Breast epithelium (tissue), 4 donors: ENCODE data around the gene CRHBP. TPM values are rescaled to one million over a fixed set of nuclear protein-coding genes. Genes with fewer than 3 reads are reported as not detected.
"Not testable (repeated sequence)": the region's sequence is repeated elsewhere in the genome, so short reads cannot be mapped to it uniquely, and the experiment has no call there.

Experiments used
- DNase-seq, 2 donors: peaks; one replicate each; pipeline ENCODE4 v3.0.0-alpha.2; 2019; ENCODE audit warnings: low spot score in 2 of 2
- H3K27ac ChIP-seq, 2 donors: fragments of 200-600 bp; sonication (generic) in 1 of 2; one replicate each; pipeline ENCODE4 v1.5.1; 2016 to 2019; ENCODE audit warnings: mild to moderate bottlenecking in 1 of 2
- H3K27me3 ChIP-seq, 2 donors: fragments of 200-600 bp; sonication (generic) in 1 of 2; one replicate each; pipeline versions ENCODE4 v1.5.1 to v1.6.0; 2017 to 2019; ENCODE audit warnings: control low read depth in 1 of 2, mild to moderate bottlenecking in 1 of 2
- H3K36me3 ChIP-seq: fragments of 200-600 bp; one replicate; pipeline ENCODE4 v1.5.1; 2019
- H3K4me1 ChIP-seq, 2 donors: fragments of 200-600 bp; sonication (generic); one replicate each; pipeline ENCODE4 v1.5.1; 2016 to 2019; ENCODE audit warnings: control low read depth in 1 of 2
- H3K4me3 ChIP-seq, 3 donors: fragments of 200-600 bp; sonication (generic); 1 replicate in 2 of 3; 2 replicates in 1 of 3; pipeline ENCODE4 v1.5.1; 2016 to 2019; ENCODE audit warnings: mild to moderate bottlenecking in 3 of 3, moderate library complexity in 2 of 3
- H3K9me3 ChIP-seq, 2 donors: fragments of 200-600 bp; sonication (generic) in 1 of 2; one replicate each; pipeline ENCODE4 v1.5.1; 2016 to 2019; ENCODE audit warnings: control low read depth in 1 of 2
- POLR2A ChIP-seq: fragments of 450-650 bp; IDR thresholded peaks from one replicate; pipeline ENCODE4 v1.6.1; 2016; ENCODE audit warnings: antibody characterized with exemption, mild to moderate bottlenecking, moderate library complexity
- POLR2AphosphoS5 ChIP-seq, 3 donors: sonication (generic); formaldehyde crosslinking; IDR thresholded peaks; one replicate each; pipeline ENCODE4 v1.6.1; 2017; ENCODE audit warnings: antibody characterized with exemption in 3 of 3
- intact Hi-C: fragments of 100-400 bp; cut with DNase I; formaldehyde crosslinking; loops from one replicate; pipeline ENCODE4 v1.15.1; 2023; ENCODE audit warnings: low total_unique reads
- total RNA-seq, 3 donors: library from RNA; depleted of rRNA; stranded (reverse); fragments of >200 nt; gene quantifications; one replicate each; pipeline ENCODE4 v1.1.0, GENCODE V29; 2016
- TF ChIP-seq, protein P1 (sequence below), 3 donors: fragments of 450-650 bp; IDR thresholded peaks; one replicate each; pipeline ENCODE4 v1.5.1; 2016 to 2017; ENCODE audit warnings: antibody characterized with exemption in 3 of 3, mild to moderate bottlenecking in 3 of 3, moderate library complexity in 3 of 3

Gene CRHBP
- total RNA-seq, 3 donors from 2014 or later, result 0.73 to 5.1 (median 2.3) TPM

DNA sequence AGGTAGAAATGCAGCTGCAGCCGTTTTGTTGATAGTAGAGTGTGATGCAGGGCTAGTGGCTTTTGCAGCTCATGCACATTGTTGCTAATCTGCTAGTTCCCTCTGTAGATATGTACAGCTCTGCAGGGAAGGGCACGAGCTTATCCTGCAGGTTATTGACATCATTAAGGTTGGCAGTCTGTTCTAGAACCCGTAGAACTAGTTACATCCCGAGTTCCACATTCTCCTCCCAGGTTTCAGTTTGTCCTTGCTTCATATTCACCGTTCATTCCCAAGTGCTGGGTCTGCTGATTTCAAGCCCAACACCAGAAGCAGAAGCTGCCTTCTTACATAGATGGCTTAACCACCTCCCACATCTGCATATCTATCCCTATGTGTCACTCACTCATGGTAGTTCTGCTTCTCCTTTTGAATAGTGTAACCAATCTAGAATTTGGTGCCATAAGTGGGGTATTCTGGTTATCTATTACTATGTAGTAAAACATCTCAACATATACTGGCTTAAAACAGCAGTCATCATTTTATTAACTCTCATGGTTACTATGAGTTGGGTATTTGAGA lies 38.1 kb downstream of the CRHBP start:
- Histone ChIP-seq H3K4me1 (no peaks in the 10 kb centered on the region), H3K9me3 (no peaks in the 10 kb centered on the region), H3K27me3 (no peaks in the 10 kb centered on the region), H3K36me3 (no peaks in the 10 kb centered on the region), H3K4me3 (no peak overlapping the region), H3K27ac (no peak overlapping the region)
- intact Hi-C loops, result no loop called here
- DNase-seq, result no peak
- TF ChIP-seq, protein P1, sequence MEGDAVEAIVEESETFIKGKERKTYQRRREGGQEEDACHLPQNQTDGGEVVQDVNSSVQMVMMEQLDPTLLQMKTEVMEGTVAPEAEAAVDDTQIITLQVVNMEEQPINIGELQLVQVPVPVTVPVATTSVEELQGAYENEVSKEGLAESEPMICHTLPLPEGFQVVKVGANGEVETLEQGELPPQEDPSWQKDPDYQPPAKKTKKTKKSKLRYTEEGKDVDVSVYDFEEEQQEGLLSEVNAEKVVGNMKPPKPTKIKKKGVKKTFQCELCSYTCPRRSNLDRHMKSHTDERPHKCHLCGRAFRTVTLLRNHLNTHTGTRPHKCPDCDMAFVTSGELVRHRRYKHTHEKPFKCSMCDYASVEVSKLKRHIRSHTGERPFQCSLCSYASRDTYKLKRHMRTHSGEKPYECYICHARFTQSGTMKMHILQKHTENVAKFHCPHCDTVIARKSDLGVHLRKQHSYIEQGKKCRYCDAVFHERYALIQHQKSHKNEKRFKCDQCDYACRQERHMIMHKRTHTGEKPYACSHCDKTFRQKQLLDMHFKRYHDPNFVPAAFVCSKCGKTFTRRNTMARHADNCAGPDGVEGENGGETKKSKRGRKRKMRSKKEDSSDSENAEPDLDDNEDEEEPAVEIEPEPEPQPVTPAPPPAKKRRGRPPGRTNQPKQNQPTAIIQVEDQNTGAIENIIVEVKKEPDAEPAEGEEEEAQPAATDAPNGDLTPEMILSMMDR (IDR thresholded peaks at IDR 0.05), result no peak
- TF ChIP-seq POLR2AphosphoS5 (IDR thresholded peaks at IDR 0.05) (no peak), POLR2A (no peak)

DNA sequence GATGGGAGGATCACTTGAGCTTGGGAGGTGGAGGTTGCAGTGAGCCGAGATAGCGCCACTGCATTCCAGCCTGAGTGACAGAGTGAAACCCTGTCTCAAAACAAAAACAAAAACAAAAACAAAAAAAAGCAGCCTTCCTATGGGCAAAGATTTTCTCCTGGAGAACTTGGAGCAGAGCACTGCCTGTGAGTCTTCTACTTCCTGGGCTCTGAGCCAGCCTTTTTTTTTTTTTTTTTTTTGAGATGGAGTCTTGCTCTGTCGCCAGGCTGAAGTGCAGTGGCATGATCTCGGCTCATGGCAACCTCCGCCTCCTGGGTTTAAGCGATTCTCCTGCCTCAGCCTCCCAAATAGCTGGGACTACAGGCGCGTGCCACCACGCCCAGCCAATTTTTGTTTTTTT lies 40.6 kb downstream of the CRHBP start:
- H3K27me3 ChIP-seq, DNase-seq, H3K27ac ChIP-seq, H3K4me1 ChIP-seq, H3K36me3 ChIP-seq, H3K9me3 ChIP-seq, H3K4me3 ChIP-seq, intact Hi-C loops: not testable (repeated sequence)

DNA sequence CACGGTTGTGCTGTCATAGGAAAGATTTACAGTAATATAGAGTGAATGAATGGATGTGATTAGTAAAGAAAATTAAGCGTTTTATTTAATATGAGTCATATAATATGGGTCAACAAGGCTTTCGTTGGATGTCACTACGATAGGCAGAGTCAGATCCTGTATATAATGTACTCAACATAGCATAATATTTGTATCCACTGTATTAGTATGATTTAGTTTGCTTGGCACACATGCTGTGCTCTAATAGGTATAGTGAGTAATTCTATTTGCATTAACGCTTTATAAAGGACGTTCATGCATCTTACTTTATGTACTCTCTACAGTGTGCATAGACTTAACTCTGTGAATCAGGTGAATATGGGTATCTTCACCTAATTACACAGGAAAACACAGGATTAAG lies 41.5 kb downstream of the CRHBP start:
- no peak overlapping the region for H3K4me3 ChIP-seq
- H3K4me1 ChIP-seq, result no peaks in the 10 kb centered on the region
- H3K27me3 ChIP-seq, result no peaks in the 10 kb centered on the region
- no peaks in the 10 kb centered on the region for H3K9me3 ChIP-seq
- no peak for DNase-seq
- intact Hi-C loops, result no loop called here
- H3K36me3 ChIP-seq, result no peaks in the 10 kb centered on the region
- TF ChIP-seq, protein P1 (IDR thresholded peaks at IDR 0.05), result no peak
- TF ChIP-seq POLR2A (no peak), POLR2AphosphoS5 (IDR thresholded peaks at IDR 0.05) (no peak)
- H3K27ac ChIP-seq, result no peak overlapping the region

DNA sequence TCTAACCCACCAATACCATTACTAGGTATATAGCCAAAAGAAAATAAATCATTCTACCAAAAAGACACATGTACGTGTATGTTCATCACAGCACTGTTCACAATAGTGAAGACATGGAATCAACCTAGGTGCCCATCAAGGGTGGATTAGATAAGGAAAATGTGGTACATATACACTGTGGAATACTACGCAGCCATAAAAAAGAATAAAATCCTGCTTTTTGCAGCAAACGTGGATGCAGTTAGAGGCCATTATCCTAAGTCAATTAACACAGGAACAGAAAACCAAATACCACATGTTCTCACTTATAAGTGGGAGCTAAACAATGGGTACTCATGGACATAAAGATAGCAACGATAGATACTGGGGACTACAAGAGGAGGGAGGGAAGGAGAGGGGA lies 45.4 kb downstream of the CRHBP start:
- H3K27ac ChIP-seq, intact Hi-C loops, H3K9me3 ChIP-seq, H3K4me3 ChIP-seq, H3K4me1 ChIP-seq, DNase-seq, H3K36me3 ChIP-seq, H3K27me3 ChIP-seq: not testable (repeated sequence)

DNA sequence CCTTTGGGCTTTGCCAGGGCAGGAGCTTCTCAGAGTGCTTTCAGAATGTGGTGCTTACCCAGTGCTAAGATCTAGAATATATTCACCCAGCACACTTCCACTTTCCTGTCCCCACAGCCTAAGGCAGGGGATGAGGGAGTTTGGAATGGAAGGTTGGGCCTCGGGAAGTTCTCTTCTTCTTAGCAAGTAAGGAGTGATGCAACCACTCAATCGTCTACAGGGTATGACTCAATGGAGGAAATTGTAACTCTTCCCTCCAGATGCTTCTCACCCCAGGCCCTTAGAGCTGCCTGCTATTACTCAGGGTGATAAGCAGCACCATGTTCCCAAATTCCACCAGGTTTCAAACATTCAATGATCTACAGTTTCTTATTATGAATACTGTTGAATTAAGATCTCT lies 46.6 kb downstream of the CRHBP start:
- Histone ChIP-seq H3K27me3 (no peaks in the 10 kb centered on the region), H3K4me1 (no peaks in the 10 kb centered on the region), H3K4me3 (no peak overlapping the region), H3K36me3 (no peaks in the 10 kb centered on the region), H3K9me3 (no peaks in the 10 kb centered on the region), H3K27ac (no peak overlapping the region)
- TF ChIP-seq, protein P1 (IDR thresholded peaks at IDR 0.05), result no peak
- TF ChIP-seq POLR2AphosphoS5 (IDR thresholded peaks at IDR 0.05), result no peak
- no peak for TF ChIP-seq POLR2A
- DNase-seq, result no peak
- intact Hi-C loops, result no loop called here

DNA sequence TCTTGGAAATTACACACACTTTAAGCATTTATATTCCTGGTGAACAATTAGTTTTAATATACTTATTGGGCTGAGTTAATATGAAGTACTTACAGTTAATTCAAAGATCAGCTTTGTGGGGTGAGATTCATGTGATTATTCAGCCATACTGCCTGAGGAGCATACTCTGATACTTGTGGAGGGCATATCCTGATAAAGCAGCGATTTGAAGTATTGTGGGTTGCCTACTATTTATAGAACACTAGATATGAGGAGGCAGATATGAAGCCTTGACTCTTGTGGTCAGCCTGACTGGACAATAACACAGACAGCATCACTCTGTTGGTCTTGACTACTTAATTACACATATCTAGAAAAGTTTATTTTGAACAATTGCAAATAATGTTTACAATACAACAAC lies 50.4 kb downstream of the CRHBP start:
- no peak for TF ChIP-seq POLR2A
- TF ChIP-seq POLR2AphosphoS5 (IDR thresholded peaks at IDR 0.05), result no peak
- TF ChIP-seq, protein P1 (IDR thresholded peaks at IDR 0.05), result no peak
- intact Hi-C loops, result no loop called here

More for the DNA sequence above, 50.4 kb downstream of the CRHBP start:
- Histone ChIP-seq H3K27ac (no peak overlapping the region), H3K36me3 (no peaks in the 10 kb centered on the region), H3K4me1 (no peaks in the 10 kb centered on the region), H3K27me3 (no peaks in the 10 kb centered on the region), H3K9me3 (no peaks in the 10 kb centered on the region), H3K4me3 (no peak overlapping the region)
- no peak for DNase-seq
